ENCODE measurements around the gene ATP11A.

Gene ATP11A

GRCh38 chr13:112755331-112755730, 65.5 kb downstream of the ATP11A start:
- H3K4me3 ChIP-seq (ENCODE audit: low read depth in 1 of 2, low read length in 2 of 2), result no peak overlapping the region
- H4K20me1 ChIP-seq (ENCODE audit: insufficient read depth, low read length), result peaks cover 80% of the 10 kb centered on the region
- ATAC-seq (ENCODE audit: insufficient read depth, low read depth) (no peak), DNase-seq (no peak)
- peaks cover 9% of the 10 kb centered on the region for H3K36me3 ChIP-seq (ENCODE audit: insufficient read depth, low read length)
- peaks cover 35% of the 10 kb centered on the region for H3K4me1 ChIP-seq (ENCODE audit: insufficient read depth, low read length)
- H3K27me3 ChIP-seq (ENCODE audit: insufficient read depth, low read length, poor library complexity), result no peaks in the 10 kb centered on the region
- H3K27ac ChIP-seq (ENCODE audit: low read length), result no peak overlapping the region
- no peak overlapping the region for H3K9ac ChIP-seq (ENCODE audit: low read depth, low read length)
- H3K9me3 ChIP-seq (ENCODE audit: insufficient read depth, low read length, severe bottlenecking), result no peaks in the 10 kb centered on the region
- H3K4me2 ChIP-seq (ENCODE audit: insufficient read depth, low read length), result no peak overlapping the region
- no peak overlapping the region for H2AFZ ChIP-seq (ENCODE audit: low read depth, low read length)
- TF ChIP-seq CTCF (IDR thresholded peaks at IDR 0.05; ENCODE audit: borderline replicate concordance, extremely low read depth, low read length, poor library complexity, severe bottlenecking), result no peak
- TF ChIP-seq EZH2 (IDR thresholded peaks at IDR 0.05; ENCODE audit: borderline replicate concordance, low read depth, low read length, severe bottlenecking), result no peak
- H3K79me2 ChIP-seq (ENCODE audit: insufficient read depth, low read length), result peaks cover 63% of the 10 kb centered on the region

GRCh38 chr13:112756081-112756480, 66.2 kb downstream of the ATP11A start:
- no peak for DNase-seq
- H3K27ac ChIP-seq (ENCODE audit: low read length), result no peak overlapping the region
- peaks cover 9% of the 10 kb centered on the region for H3K36me3 ChIP-seq (ENCODE audit: insufficient read depth, low read length)
- no peak overlapping the region for H3K9ac ChIP-seq (ENCODE audit: low read depth, low read length)
- H3K4me1 ChIP-seq (ENCODE audit: insufficient read depth, low read length), result peaks cover 35% of the 10 kb centered on the region
- H3K4me3 ChIP-seq (ENCODE audit: low read depth in 1 of 2, low read length in 2 of 2), result no peak overlapping the region
- TF ChIP-seq EZH2 (IDR thresholded peaks at IDR 0.05; ENCODE audit: borderline replicate concordance, low read depth, low read length, severe bottlenecking) (no peak), CTCF (IDR thresholded peaks at IDR 0.05; ENCODE audit: borderline replicate concordance, extremely low read depth, low read length, poor library complexity, severe bottlenecking) (no peak)
- peaks cover 63% of the 10 kb centered on the region for H3K79me2 ChIP-seq (ENCODE audit: insufficient read depth, low read length)
- H3K4me2 ChIP-seq (ENCODE audit: insufficient read depth, low read length), result no peak overlapping the region
- H2AFZ ChIP-seq (ENCODE audit: low read depth, low read length), result no peak overlapping the region
- H4K20me1 ChIP-seq (ENCODE audit: insufficient read depth, low read length), result peaks cover 74% of the 10 kb centered on the region
- H3K9me3 ChIP-seq (ENCODE audit: insufficient read depth, low read length, severe bottlenecking), result no peaks in the 10 kb centered on the region
- no peaks in the 10 kb centered on the region for H3K27me3 ChIP-seq (ENCODE audit: insufficient read depth, low read length, poor library complexity)
- ATAC-seq (ENCODE audit: insufficient read depth, low read depth), result no peak

GRCh38 chr13:112756511-112756966, 66.7 kb downstream of the ATP11A start:
- TF ChIP-seq CTCF (IDR thresholded peaks at IDR 0.05; ENCODE audit: borderline replicate concordance, extremely low read depth, low read length, poor library complexity, severe bottlenecking) (no peak), EZH2 (IDR thresholded peaks at IDR 0.05; ENCODE audit: borderline replicate concordance, low read depth, low read length, severe bottlenecking) (no peak)
- Histone ChIP-seq H3K4me2 (ENCODE audit: insufficient read depth, low read length) (no peak overlapping the region), H3K79me2 (ENCODE audit: insufficient read depth, low read length) (peaks cover 62% of the 10 kb centered on the region), H2AFZ (ENCODE audit: low read depth, low read length) (no peak overlapping the region), H4K20me1 (ENCODE audit: insufficient read depth, low read length) (peaks cover 70% of the 10 kb centered on the region), H3K9ac (ENCODE audit: low read depth, low read length) (no peak overlapping the region), H3K4me3 (ENCODE audit: low read depth in 1 of 2, low read length in 2 of 2) (no peak overlapping the region), H3K27ac (ENCODE audit: low read length) (no peak overlapping the region), H3K9me3 (ENCODE audit: insufficient read depth, low read length, severe bottlenecking) (no peaks in the 10 kb centered on the region), H3K4me1 (ENCODE audit: insufficient read depth, low read length) (peaks cover 35% of the 10 kb centered on the region), H3K36me3 (ENCODE audit: insufficient read depth, low read length) (peaks cover 9% of the 10 kb centered on the region), H3K27me3 (ENCODE audit: insufficient read depth, low read length, poor library complexity) (no peaks in the 10 kb centered on the region)
- no peak for DNase-seq
- ATAC-seq (ENCODE audit: insufficient read depth, low read depth), result no peak

Measured in DND-41 (cell line).